Liver (tissue), 9 donors: ENCODE data around the gene AEBP2. TPM values are rescaled to one million over a fixed set of nuclear protein-coding genes. Genes with fewer than 3 reads are reported as not detected.

Source experiments
- DNase-seq: peaks from one replicate; pipeline ENCODE4 v3.0.0-alpha.2; 2017; ENCODE audit warnings: low spot score
- H3K27ac ChIP-seq, 2 donors: one replicate each; pipeline ENCODE4 v1.7.0; 2013; ENCODE audit warnings: inconsistent platforms in 2 of 2, low read length in 2 of 2, control low read depth in 1 of 2, low read depth in 1 of 2, mild to moderate bottlenecking in 1 of 2
- H3K27me3 ChIP-seq, 4 donors: one replicate each; pipeline versions ENCODE4 v1.6.1 to v1.7.0; 2013; ENCODE audit warnings: low read length in 3 of 4, inconsistent platforms in 1 of 4, mild to moderate bottlenecking in 1 of 4, moderate library complexity in 1 of 4; ENCODE audit not compliant: control insufficient read depth in 4 of 4, insufficient read depth in 4 of 4
- H3K36me3 ChIP-seq, 4 donors: one replicate each; pipeline versions ENCODE4 v1.6.1 to v1.7.0; 2013; ENCODE audit warnings: low read length in 3 of 4, mild to moderate bottlenecking in 3 of 4, low read depth in 1 of 4, moderate library complexity in 1 of 4; ENCODE audit not compliant: control insufficient read depth in 4 of 4, insufficient read depth in 3 of 4
- H3K4me1 ChIP-seq, 4 donors: one replicate each; pipeline versions ENCODE4 v1.6.1 to v1.7.0; 2013; ENCODE audit warnings: low read length in 3 of 4, mild to moderate bottlenecking in 3 of 4, moderate library complexity in 1 of 4; ENCODE audit not compliant: control insufficient read depth in 4 of 4, insufficient read depth in 4 of 4
- H3K4me3 ChIP-seq, 3 donors: one replicate each; pipeline versions ENCODE4 v1.6.1 to v1.7.0; 2013; ENCODE audit warnings: low read length in 3 of 3, control low read depth in 1 of 3, low read depth in 1 of 3, mild to moderate bottlenecking in 1 of 3
- H3K9ac ChIP-seq, 2 donors: one replicate each; pipeline ENCODE4 v1.7.0; 2013; ENCODE audit warnings: low read length in 2 of 2, mild to moderate bottlenecking in 2 of 2, moderate library complexity in 2 of 2, control low read depth in 1 of 2, low read depth in 1 of 2
- H3K9me3 ChIP-seq, 4 donors: one replicate each; pipeline versions ENCODE4 v1.6.1 to v1.7.0; 2013; ENCODE audit warnings: low read length in 3 of 4; ENCODE audit not compliant: control insufficient read depth in 4 of 4
- CTCF ChIP-seq: fragments of 150-350 bp; IDR thresholded peaks from 2 replicates; pipeline ENCODE4 v1.5.1; 2017; ENCODE audit warnings: improper control_type of control experiment, low read depth, low read length; ENCODE audit not compliant: missing input control
- EGR1 ChIP-seq, 2 donors: IDR thresholded peaks; 2 replicates each; pipeline ENCODE4 v1.6.1; 2016 to 2018; ENCODE audit warnings: antibody characterized with exemption in 2 of 2, low read depth in 2 of 2
- FOXA2 ChIP-seq: IDR thresholded peaks from 2 replicates; pipeline ENCODE4 v1.6.1; 2016; ENCODE audit warnings: antibody characterized with exemption
- HNF4A ChIP-seq, 2 donors: conservative IDR thresholded peaks; 2 replicates each; pipeline ENCODE4 v1.6.1; 2016; ENCODE audit warnings: antibody characterized with exemption in 2 of 2, mild to moderate bottlenecking in 2 of 2
- NR2F2 ChIP-seq: IDR thresholded peaks from 2 replicates; pipeline ENCODE4 v1.6.1; 2016; ENCODE audit warnings: antibody characterized with exemption
- RAD21 ChIP-seq, 2 donors: IDR thresholded peaks; 2 replicates each; pipeline ENCODE4 v1.6.1; 2016; ENCODE audit warnings: antibody characterized with exemption in 2 of 2, mild to moderate bottlenecking in 2 of 2
- TAF1 ChIP-seq: conservative IDR thresholded peaks from 2 replicates; pipeline ENCODE4 v1.6.1; 2016; ENCODE audit warnings: antibody characterized with exemption, mild to moderate bottlenecking
- YY1 ChIP-seq: IDR thresholded peaks from 2 replicates; pipeline ENCODE4 v1.6.1; 2016; ENCODE audit warnings: antibody characterized with exemption, mild to moderate bottlenecking
- WGBS: extraction: QIAGEN DNeasy Blood & Tissue Kit; methylation state at CpG from one replicate; pipeline ENCODE4 v1.1.7; 2013; 5-methylcytosine and 5-hydroxymethylcytosine counted together
- polyA plus RNA-seq, 2 donors: library from polyadenylated mRNA; stranded (reverse) in 1 of 2; unstranded in 1 of 2; fragments of 200-250 nt in 1 of 2; fragments of >200 nt in 1 of 2; fragmentation: Nextera tagmentation in 1 of 2; extraction: Ambion mirVana in 1 of 2; gene quantifications; one replicate each; pipeline versions ENCODE4 v1.2.1 to v1.2.3, GENCODE V29; 2013 to 2015
- total RNA-seq, 2 donors: library from RNA; depleted of rRNA; stranded (reverse); fragments of >200 nt; gene quantifications; one replicate each; pipeline ENCODE4 v1.2.3, GENCODE V29; 2014
- TF ChIP-seq, protein P1 (sequence below): IDR thresholded peaks from 2 replicates; pipeline ENCODE4 v1.6.1; 2016; ENCODE audit warnings: antibody characterized with exemption
- TF ChIP-seq, protein P2 (sequence below): IDR thresholded peaks from 2 replicates; pipeline ENCODE4 v1.6.1; 2016; ENCODE audit warnings: antibody characterized with exemption, mild to moderate bottlenecking
- TF ChIP-seq, protein P3 (sequence below): IDR thresholded peaks from 2 replicates; pipeline ENCODE4 v1.6.1; 2016; ENCODE audit warnings: antibody characterized with exemption
- TF ChIP-seq, protein P4 (sequence below): IDR thresholded peaks from 2 replicates; pipeline ENCODE4 v1.6.1; 2016; ENCODE audit warnings: antibody characterized with exemption
- donor health status: healthy.
- donor health status: healthy.
- donor health status: healthy.
- donor health status: healthy.
- donor health status: healthy.

The AEBP2 gene
- total and polyA plus RNA-seq, 4 donors: 4.6 to 18.8 (median 8.9) TPM

DNA sequence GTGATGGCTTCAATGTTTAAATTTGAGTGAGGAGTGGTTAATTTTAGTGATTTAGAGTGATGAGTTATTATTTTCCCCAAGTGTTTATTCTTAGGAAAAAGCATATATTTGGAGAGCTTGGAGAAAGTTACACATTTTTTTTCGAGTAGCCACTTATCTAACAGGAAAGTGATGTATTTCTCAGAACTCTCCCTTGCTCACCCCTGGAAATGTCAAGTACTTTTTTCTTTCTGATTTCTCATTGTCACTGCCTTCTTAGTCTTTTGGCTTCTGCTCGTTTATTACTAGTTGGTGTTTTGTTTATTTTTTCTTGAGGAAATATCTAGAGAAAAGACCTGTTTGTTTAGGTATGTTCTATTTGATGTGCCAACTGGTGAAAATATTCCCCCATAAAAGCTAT, 58.8 kb downstream of the AEBP2 start:
- no peak for DNase-seq
- H3K27ac ChIP-seq: no peak overlapping the region
- no peak for TF ChIP-seq RAD21 (IDR thresholded peaks at IDR 0.05)
- TF ChIP-seq FOXA2: no peak
- TF ChIP-seq CTCF: no peak
- TF ChIP-seq, protein P1, sequence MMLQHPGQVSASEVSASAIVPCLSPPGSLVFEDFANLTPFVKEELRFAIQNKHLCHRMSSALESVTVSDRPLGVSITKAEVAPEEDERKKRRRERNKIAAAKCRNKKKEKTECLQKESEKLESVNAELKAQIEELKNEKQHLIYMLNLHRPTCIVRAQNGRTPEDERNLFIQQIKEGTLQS: no peak
- no peak overlapping the region for H3K9ac ChIP-seq
- no peaks in the 10 kb centered on the region for H3K9me3 ChIP-seq
- H3K4me1 ChIP-seq: no peaks in the 10 kb centered on the region
- 60% methylated on average over 2 of the region's 2 CpGs for whole genome bisulfite sequencing
- no peak overlapping the region for H3K4me3 ChIP-seq
- H3K27me3 ChIP-seq: no peaks in the 10 kb centered on the region
- peaks cover 3 to 15% (median 7%) of the 10 kb centered on the region in 4 donors for H3K36me3 ChIP-seq

DNA sequence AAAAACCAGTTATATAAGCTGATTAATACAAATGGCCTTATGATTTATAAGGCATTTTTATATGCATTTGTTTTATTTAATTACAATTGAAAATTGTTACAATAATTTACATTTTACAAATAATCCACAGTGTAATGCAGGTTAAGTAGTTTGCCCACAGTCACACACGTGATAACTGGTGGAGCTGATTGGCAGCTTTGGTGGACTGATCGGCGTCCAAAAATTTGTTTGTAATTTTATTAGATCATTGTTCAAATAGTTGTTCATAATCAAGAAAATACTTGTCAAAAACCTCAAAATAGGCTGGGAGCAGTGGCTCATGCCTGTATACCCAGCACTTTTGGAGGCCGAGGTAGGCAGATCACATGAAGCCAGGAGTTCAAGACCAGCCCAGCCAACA, 59.7 kb downstream of the AEBP2 start:
- Histone ChIP-seq H3K9ac (no peak overlapping the region), H3K27me3 (no peaks in the 10 kb centered on the region), H3K27ac (no peak overlapping the region), H3K4me3 (no peak overlapping the region), H3K36me3 (peaks cover 3 to 12% (median 5%) of the 10 kb centered on the region in 4 donors), H3K9me3 (no peaks in the 10 kb centered on the region), H3K4me1 (no peaks in the 10 kb centered on the region)
- TF ChIP-seq, protein P2, sequence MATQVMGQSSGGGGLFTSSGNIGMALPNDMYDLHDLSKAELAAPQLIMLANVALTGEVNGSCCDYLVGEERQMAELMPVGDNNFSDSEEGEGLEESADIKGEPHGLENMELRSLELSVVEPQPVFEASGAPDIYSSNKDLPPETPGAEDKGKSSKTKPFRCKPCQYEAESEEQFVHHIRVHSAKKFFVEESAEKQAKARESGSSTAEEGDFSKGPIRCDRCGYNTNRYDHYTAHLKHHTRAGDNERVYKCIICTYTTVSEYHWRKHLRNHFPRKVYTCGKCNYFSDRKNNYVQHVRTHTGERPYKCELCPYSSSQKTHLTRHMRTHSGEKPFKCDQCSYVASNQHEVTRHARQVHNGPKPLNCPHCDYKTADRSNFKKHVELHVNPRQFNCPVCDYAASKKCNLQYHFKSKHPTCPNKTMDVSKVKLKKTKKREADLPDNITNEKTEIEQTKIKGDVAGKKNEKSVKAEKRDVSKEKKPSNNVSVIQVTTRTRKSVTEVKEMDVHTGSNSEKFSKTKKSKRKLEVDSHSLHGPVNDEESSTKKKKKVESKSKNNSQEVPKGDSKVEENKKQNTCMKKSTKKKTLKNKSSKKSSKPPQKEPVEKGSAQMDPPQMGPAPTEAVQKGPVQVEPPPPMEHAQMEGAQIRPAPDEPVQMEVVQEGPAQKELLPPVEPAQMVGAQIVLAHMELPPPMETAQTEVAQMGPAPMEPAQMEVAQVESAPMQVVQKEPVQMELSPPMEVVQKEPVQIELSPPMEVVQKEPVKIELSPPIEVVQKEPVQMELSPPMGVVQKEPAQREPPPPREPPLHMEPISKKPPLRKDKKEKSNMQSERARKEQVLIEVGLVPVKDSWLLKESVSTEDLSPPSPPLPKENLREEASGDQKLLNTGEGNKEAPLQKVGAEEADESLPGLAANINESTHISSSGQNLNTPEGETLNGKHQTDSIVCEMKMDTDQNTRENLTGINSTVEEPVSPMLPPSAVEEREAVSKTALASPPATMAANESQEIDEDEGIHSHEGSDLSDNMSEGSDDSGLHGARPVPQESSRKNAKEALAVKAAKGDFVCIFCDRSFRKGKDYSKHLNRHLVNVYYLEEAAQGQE: no peak
- TF ChIP-seq FOXA2 (no peak), CTCF (no peak)
- no peak for DNase-seq
- WGBS: 96% methylated on average over 4 of the region's 4 CpGs

- Histone ChIP-seq H3K36me3 (peaks cover 0 to 3% (median 0%) of the 10 kb centered on the region in 4 donors), H3K9ac (no peak overlapping the region), H3K4me3 (no peak overlapping the region), H3K9me3 (no peaks in the 10 kb centered on the region), H3K27me3 (no peaks in the 10 kb centered on the region), H3K27ac (no peak overlapping the region), H3K4me1 (no peaks in the 10 kb centered on the region)
- no peak for DNase-seq
- TF ChIP-seq EGR1 (IDR thresholded peaks at IDR 0.05; ENCODE audit: low read depth in 2 of 2) (no peak), HNF4A (conservative IDR thresholded peaks at IDR 0.05) (no peak), NR2F2 (no peak), RAD21 (IDR thresholded peaks at IDR 0.05) (no peak), YY1 (no peak), TAF1 (no peak)
- TF ChIP-seq, protein P3, sequence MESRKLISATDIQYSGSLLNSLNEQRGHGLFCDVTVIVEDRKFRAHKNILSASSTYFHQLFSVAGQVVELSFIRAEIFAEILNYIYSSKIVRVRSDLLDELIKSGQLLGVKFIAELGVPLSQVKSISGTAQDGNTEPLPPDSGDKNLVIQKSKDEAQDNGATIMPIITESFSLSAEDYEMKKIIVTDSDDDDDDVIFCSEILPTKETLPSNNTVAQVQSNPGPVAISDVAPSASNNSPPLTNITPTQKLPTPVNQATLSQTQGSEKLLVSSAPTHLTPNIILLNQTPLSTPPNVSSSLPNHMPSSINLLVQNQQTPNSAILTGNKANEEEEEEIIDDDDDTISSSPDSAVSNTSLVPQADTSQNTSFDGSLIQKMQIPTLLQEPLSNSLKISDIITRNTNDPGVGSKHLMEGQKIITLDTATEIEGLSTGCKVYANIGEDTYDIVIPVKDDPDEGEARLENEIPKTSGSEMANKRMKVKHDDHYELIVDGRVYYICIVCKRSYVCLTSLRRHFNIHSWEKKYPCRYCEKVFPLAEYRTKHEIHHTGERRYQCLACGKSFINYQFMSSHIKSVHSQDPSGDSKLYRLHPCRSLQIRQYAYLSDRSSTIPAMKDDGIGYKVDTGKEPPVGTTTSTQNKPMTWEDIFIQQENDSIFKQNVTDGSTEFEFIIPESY: no peak
- TF ChIP-seq, protein P1: no peak
- TF ChIP-seq, protein P2: no peak
- TF ChIP-seq, protein P4, sequence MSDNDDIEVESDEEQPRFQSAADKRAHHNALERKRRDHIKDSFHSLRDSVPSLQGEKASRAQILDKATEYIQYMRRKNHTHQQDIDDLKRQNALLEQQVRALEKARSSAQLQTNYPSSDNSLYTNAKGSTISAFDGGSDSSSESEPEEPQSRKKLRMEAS: no peak
Observed at GRCh38 chr12:19506497-19506896, 67.2 kb downstream of the AEBP2 start.
